Lower leg skin (tissue), 3 donors: ENCODE results near the gene KRT83.

Source experiments
- CTCF ChIP-seq, 3 donors: fragments of 450-650 bp; IDR thresholded peaks; one replicate each; pipeline ENCODE4 v1.5.1; 2016; ENCODE audit warnings: antibody characterized with exemption in 3 of 3, mild to moderate bottlenecking in 3 of 3, moderate library complexity in 2 of 3
- POLR2A ChIP-seq, 2 donors: fragments of 450-650 bp; IDR thresholded peaks; one replicate each; pipeline ENCODE4 v1.6.1; 2016 to 2017; ENCODE audit warnings: antibody characterized with exemption in 2 of 2, mild to moderate bottlenecking in 1 of 2, moderate library complexity in 1 of 2

- TF ChIP-seq CTCF (IDR thresholded peaks at IDR 0.05) (no peak), POLR2A (IDR thresholded peaks at IDR 0.05) (no peak)
Observed at GRCh38 chr12:52347551-52348510, 26.6 kb upstream of the KRT83 start.
